PC-9 (cell line): ENCODE results near the gene TMEM255A. TPM values are rescaled to one million over a fixed set of nuclear protein-coding genes. Genes with fewer than 3 reads are reported as not detected.

Experiments used
- BruUV-seq: library from RNA; stranded (reverse); fragments of 400-500 nt; replicated peaks from 2 replicates; lab custom pipeline; 2021; lab: Mats Ljungman, UMichigan
- CTCF ChIA-PET: fragments of 300-600 bp; sonication (Branson Sonifier 250); formaldehyde crosslinking; loops from one replicate; lab custom pipeline; 2022; ENCODE audit warnings: antibody characterized with exemption; lab: Charles Lee
- POLR2A ChIA-PET: fragments of 300-600 bp; sonication (Branson Sonifier 250); formaldehyde crosslinking; loops from one replicate; lab custom pipeline; 2022; ENCODE audit warnings: antibody characterized with exemption; ENCODE audit not compliant: unreplicated experiment; lab: Charles Lee
- DNase-seq, 2 experiments: peaks; one replicate each; pipeline versions ENCODE4 v3.0.0 to v3.0.0-alpha.2; 2015 to 2022; ENCODE audit warnings: mixed read lengths in 1 of 2
- H2AFZ ChIP-seq: fragments of 200-600 bp; sonication (generic); 2 replicates; pipeline ENCODE4 v1.8.1; 2017; ENCODE audit warnings: antibody characterized with exemption
- H3F3A ChIP-seq: fragments of 200-600 bp; sonication (generic); 2 replicates; pipeline ENCODE4 v1.8.1; 2017; ENCODE audit warnings: antibody characterized with exemption, mild to moderate bottlenecking, low read depth; ENCODE audit not compliant: insufficient read depth
- H3K27ac ChIP-seq: fragments of 200-600 bp; sonication (generic); 2 replicates; pipeline ENCODE4 v1.6.1; 2016; ENCODE audit warnings: mixed run types
- H3K27me3 ChIP-seq: fragments of 200-600 bp; sonication (generic); 2 replicates; pipeline ENCODE4 v1.6.1; 2016; ENCODE audit warnings: low read depth, mixed run types; ENCODE audit not compliant: insufficient read depth
- H3K36me3 ChIP-seq: fragments of 200-600 bp; sonication (generic); 2 replicates; pipeline ENCODE4 v1.6.1; 2016; ENCODE audit warnings: low read depth, mixed run types
- H3K4me1 ChIP-seq: fragments of 200-600 bp; sonication (generic); replicated peaks from 2 replicates; pipeline ENCODE4 v1.6.1; 2016; ENCODE audit warnings: mixed run types; ENCODE audit not compliant: insufficient read depth
- H3K4me2 ChIP-seq: fragments of 200-600 bp; sonication (generic); 2 replicates; pipeline ENCODE4 v1.6.1; 2017; ENCODE audit warnings: mixed run types
- H3K4me3 ChIP-seq: fragments of 200-600 bp; sonication (generic); 2 replicates; pipeline ENCODE4 v1.6.1; 2016; ENCODE audit warnings: mixed run types
- H3K79me2 ChIP-seq: fragments of 200-600 bp; sonication (generic); 2 replicates; pipeline ENCODE4 v1.6.1; 2017; ENCODE audit warnings: low read depth, mixed run types
- H3K9me2 ChIP-seq: fragments of 200-600 bp; sonication (generic); 2 replicates; pipeline ENCODE4 v1.8.1; 2017; ENCODE audit warnings: mild to moderate bottlenecking; ENCODE audit not compliant: insufficient read depth
- H3K9me3 ChIP-seq: fragments of 200-600 bp; sonication (generic); 2 replicates; pipeline ENCODE4 v1.8.1; 2016; ENCODE audit warnings: low read depth; ENCODE audit not compliant: insufficient read depth
- H4K20me1 ChIP-seq: fragments of 200-600 bp; sonication (generic); 2 replicates; pipeline ENCODE4 v1.8.1; 2017; ENCODE audit not compliant: insufficient read depth
- CTCF ChIP-seq: fragments of 200-600 bp; sonication (generic); conservative IDR thresholded peaks from 2 replicates; pipeline ENCODE4 v1.6.1; 2017; ENCODE audit warnings: mixed run types, antibody characterized with exemption, mild to moderate bottlenecking, moderate library complexity
- EZH2 ChIP-seq: fragments of 200-600 bp; sonication (generic); IDR thresholded peaks from 2 replicates; pipeline ENCODE4 v1.8.0; 2017; ENCODE audit warnings: antibody characterized with exemption, low read depth
- intact Hi-C: fragments of 100-400 bp; cut with micrococcal nuclease; formaldehyde crosslinking; loops from one replicate; pipeline ENCODE4 v1.10.0; 2022; ENCODE audit not compliant: unreplicated experiment
- total RNA-seq: library from RNA; stranded (reverse); gene quantifications from 2 replicates; pipeline ENCODE4 v1.2.3, GENCODE V29; 2021

The TMEM255A gene
- total RNA-seq, 1 experiment from 2014 or later: 16.7 TPM

- Histone ChIP-seq H2AFZ (no peak overlapping the region), H3K4me3 (no peak overlapping the region), H3K9me2 (no peaks in the 10 kb centered on the region), H3K27me3 (no peaks in the 10 kb centered on the region), H3K9me3 (no peaks in the 10 kb centered on the region), H4K20me1 (no peaks in the 10 kb centered on the region), H3K36me3 (no peaks in the 10 kb centered on the region), H3K4me1 (no peaks in the 10 kb centered on the region), H3K79me2 (no peaks in the 10 kb centered on the region), H3K4me2 (no peak overlapping the region), H3F3A (no peaks in the 10 kb centered on the region), H3K27ac (no peak overlapping the region)
- TF ChIP-seq CTCF (no peak), EZH2 (no peak)
- CTCF ChIA-PET: no interaction called here
- intact Hi-C loops: no loop called here
- POLR2A ChIA-PET: no interaction called here
- no TSS peak for BruUV-seq
- DNase-seq: no peak
Observed at GRCh38 chrX:120270567-120270966, 40.7 kb downstream of the TMEM255A start.

- no peaks in the 10 kb centered on the region for H3F3A ChIP-seq
- no peaks in the 10 kb centered on the region for H3K79me2 ChIP-seq
- no peak overlapping the region for H3K4me2 ChIP-seq
- POLR2A ChIA-PET: no interaction called here
- no peaks in the 10 kb centered on the region for H4K20me1 ChIP-seq
- CTCF ChIA-PET: no interaction called here
- DNase-seq: no peak
- H3K9me3 ChIP-seq: no peaks in the 10 kb centered on the region
- H2AFZ ChIP-seq: no peak overlapping the region
- H3K9me2 ChIP-seq: no peaks in the 10 kb centered on the region
- intact Hi-C loops: no loop called here
- H3K4me3 ChIP-seq: no peak overlapping the region
- H3K4me1 ChIP-seq: no peaks in the 10 kb centered on the region
- BruUV-seq: no TSS peak
- no peak overlapping the region for H3K27ac ChIP-seq
- TF ChIP-seq EZH2: no peak
- no peak for TF ChIP-seq CTCF
- no peaks in the 10 kb centered on the region for H3K36me3 ChIP-seq
- H3K27me3 ChIP-seq: no peaks in the 10 kb centered on the region
Observed at GRCh38 chrX:120269373-120270035, 41.8 kb downstream of the TMEM255A start.

- no peaks in the 10 kb centered on the region; the same call in 1 of the 2 replicates for H3F3A ChIP-seq
- H3K9me3 ChIP-seq: no peaks in the 10 kb centered on the region
- no peak overlapping the region for H3K27ac ChIP-seq
- TF ChIP-seq EZH2 (no peak), CTCF (no peak)
- POLR2A ChIA-PET: no interaction called here
- no peaks in the 10 kb centered on the region for H3K4me1 ChIP-seq
- CTCF ChIA-PET: interaction anchor here (0.7 kb wide), 1 partner anchor 404 kb away, joined by 5 read pairs; no protein-coding TSS in a partner anchor
- no peak overlapping the region for H3K4me3 ChIP-seq
- H3K79me2 ChIP-seq: no peaks in the 10 kb centered on the region
- H3K9me2 ChIP-seq: no peaks in the 10 kb centered on the region
- H4K20me1 ChIP-seq: no peaks in the 10 kb centered on the region
- no peaks in the 10 kb centered on the region for H3K36me3 ChIP-seq
- no TSS peak for BruUV-seq
- intact Hi-C loops: no loop called here
- H3K27me3 ChIP-seq: no peaks in the 10 kb centered on the region
- DNase-seq: no peak
- H2AFZ ChIP-seq: no peak overlapping the region
- H3K4me2 ChIP-seq: no peak overlapping the region
Observed at GRCh38 chrX:120264341-120264740, 46.9 kb downstream of the TMEM255A start.
